HG02870 (cell line): ENCODE measurements around the gene HS6ST3.

Source experiments
- ATAC-seq: cut with Tn5 transposase; IDR thresholded peaks from one replicate; pipeline ENCODE4 v1.9.1; 2021; ENCODE audit warnings: mild to moderate bottlenecking, moderate library complexity; ENCODE audit not compliant: unreplicated experiment

HS6ST3 gene

DNA sequence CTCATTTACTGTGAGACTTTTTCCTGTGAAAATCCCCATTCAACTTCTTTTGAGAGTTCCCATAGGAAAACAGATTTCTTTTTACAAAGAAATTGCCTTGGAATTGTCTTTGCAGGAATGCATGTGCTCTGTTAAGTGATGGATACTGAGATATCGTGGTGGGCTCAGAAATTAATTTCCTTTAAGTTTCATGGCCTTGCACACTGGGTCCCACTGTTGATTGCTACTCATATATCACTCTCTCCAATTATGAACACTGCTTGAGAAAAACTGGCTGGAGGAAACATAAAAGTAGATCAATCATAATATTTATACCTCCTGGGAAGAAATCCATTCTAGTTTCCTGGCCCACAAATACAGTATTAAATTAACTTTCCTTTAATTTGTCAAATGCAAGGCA lies 773.1 kb downstream of the HS6ST3 start:
- ATAC-seq: no peak

DNA sequence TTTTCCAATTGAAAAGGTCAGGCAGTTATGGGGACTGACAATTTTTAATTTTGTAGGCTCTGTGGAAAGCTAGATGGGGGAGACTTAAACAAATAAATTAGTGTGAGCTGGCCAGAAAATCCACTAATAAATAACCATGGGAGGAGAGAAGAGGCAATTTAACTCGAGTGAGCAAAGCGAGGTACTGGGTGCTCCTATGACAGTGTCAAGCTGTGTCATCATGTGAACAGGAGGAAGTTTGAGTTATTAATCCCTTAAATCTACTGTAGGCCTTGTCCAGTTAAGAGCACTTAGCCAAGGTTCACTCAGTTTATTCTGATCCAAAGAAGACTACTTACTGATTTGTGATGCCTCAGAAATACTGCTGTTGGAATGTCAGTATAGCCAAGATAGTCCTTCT lies 781.6 kb downstream of the HS6ST3 start:
- ATAC-seq: no peak

DNA sequence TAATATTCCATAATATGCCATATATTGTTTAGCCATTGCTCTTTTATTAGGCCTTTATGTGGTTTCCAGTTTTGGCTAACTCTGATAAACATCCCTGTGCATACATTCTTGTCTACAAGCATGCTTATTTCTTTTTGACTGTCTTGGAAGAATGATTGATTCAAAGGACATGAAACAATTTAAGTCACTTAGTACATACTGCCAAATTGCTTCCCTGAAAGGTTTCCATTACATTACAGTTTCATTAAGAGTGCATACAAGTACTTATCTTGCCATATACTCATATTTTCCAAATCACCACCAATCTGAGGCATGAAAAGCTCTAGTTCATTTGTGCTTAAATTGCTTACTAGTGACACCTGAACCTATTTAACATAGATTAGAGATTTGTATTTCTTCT lies 790.5 kb downstream of the HS6ST3 start:
- no peak for ATAC-seq
